SKM-1 treated with dmso at 0.1 percent for 144 hours (cell line): ENCODE results near the gene RGMB.

ENCODE experiments used
- DNase-seq: peaks from one replicate; lab custom pipeline; 2025; ENCODE audit not compliant: unreplicated experiment; lab: John Stamatoyannopoulos, UW

The RGMB gene

GRCh38 chr5:98825582-98826375 is 52.3 kb downstream of the RGMB start:
- DNase-seq = no peak

GRCh38 chr5:98827161-98827560 is 53.7 kb downstream of the RGMB start:
- peak; percentile 18 for DNase-seq

- DNase-seq = no peak
These were observed 54.3 kb downstream of the RGMB start for GRCh38 chr5:98827588-98828284.

GRCh38 chr5:98836175-98836574 is 62.7 kb downstream of the RGMB start:
- DNase-seq = no peak

- no peak for DNase-seq
These were observed 66.3 kb downstream of the RGMB start for GRCh38 chr5:98839469-98840383.

GRCh38 chr5:98840946-98841345 is 67.5 kb downstream of the RGMB start:
- no peak for DNase-seq

GRCh38 chr5:98843481-98843880 is 70.0 kb downstream of the RGMB start:
- DNase-seq = no peak

- no peak for DNase-seq
These were observed 71.4 kb downstream of the RGMB start for GRCh38 chr5:98844865-98845264.

GRCh38 chr5:98845878-98846277 is 72.4 kb downstream of the RGMB start:
- no peak for DNase-seq
